IMR-90 (cell line): Measurements from ENCODE around the gene OOSP1. TPM values are rescaled to one million over a fixed set of nuclear protein-coding genes. Genes with fewer than 3 reads are reported as not detected.
A peak's percentile ranks its signal among the peaks of the same experiment; 100 is the strongest.

ENCODE experiments used
- ATAC-seq: fragments of 200-7000 bp; cut with Tn5 transposase; 2 replicates; pipeline ENCODE4 v1.9.1; 2020; ENCODE audit warnings: low read depth, mild to moderate bottlenecking, moderate library complexity
- Bru-seq: library from RNA; stranded (reverse); fragments of 400-500 nt; gene quantifications from one replicate; lab custom pipeline; 2021; lab: Mats Ljungman, UMichigan
- BruChase-seq, 2 experiments: library from RNA; stranded (reverse); fragments of 400-500 nt; gene quantifications; one replicate each; lab custom pipeline; 2021; lab: Mats Ljungman, UMichigan
- BruUV-seq: library from RNA; stranded (reverse); fragments of 400-500 nt; replicated peaks from 2 replicates; lab custom pipeline; 2021; lab: Mats Ljungman, UMichigan
- CTCF ChIA-PET: fragments of 300-600 bp; formaldehyde crosslinking; extraction: SDS; loops from one replicate; lab custom pipeline; 2021; ENCODE audit warnings: antibody characterized with exemption; lab: Yijun Ruan, JAX
- POLR2A ChIA-PET: fragments of 300-600 bp; sonication (Branson Sonifier 250); formaldehyde crosslinking; loops from one replicate; lab custom pipeline; 2022; ENCODE audit warnings: antibody characterized with exemption; ENCODE audit not compliant: unreplicated experiment; lab: Charles Lee
- DNase-seq: peaks from one replicate; pipeline ENCODE4 v3.0.0; 2013
- H2AFZ ChIP-seq: replicated peaks from 2 replicates; pipeline ENCODE3; 2013; ENCODE audit warnings: low read length, mild to moderate bottlenecking; ENCODE audit not compliant: poor library complexity
- H2AK5ac ChIP-seq: 2 replicates; pipeline ENCODE4 v1.6.1; 2013; ENCODE audit warnings: low read depth, low read length, inconsistent platforms
- H2AK9ac ChIP-seq: replicated peaks from 2 replicates; pipeline ENCODE3; 2013; ENCODE audit warnings: mild to moderate bottlenecking, low read depth, low read length, moderate library complexity; ENCODE audit not compliant: poor library complexity
- H2BK120ac ChIP-seq: 2 replicates; pipeline ENCODE4 v1.6.1; 2013; ENCODE audit warnings: low read depth, low read length, inconsistent platforms
- H2BK15ac ChIP-seq: 3 replicates; pipeline ENCODE4 v1.6.1; 2013; ENCODE audit warnings: low read depth, low read length, inconsistent platforms
- H2BK20ac ChIP-seq: 2 replicates; pipeline ENCODE4 v1.6.1; 2013; ENCODE audit warnings: low read depth, mild to moderate bottlenecking, inconsistent platforms, low read length, moderate library complexity
- H2BK5ac ChIP-seq: 2 replicates; pipeline ENCODE4 v1.6.1; 2013; ENCODE audit warnings: mild to moderate bottlenecking, low read depth, low read length, inconsistent platforms; ENCODE audit not compliant: poor library complexity, severe bottlenecking
- H3K14ac ChIP-seq: replicated peaks from 2 replicates; pipeline ENCODE4 v1.6.1; 2013; ENCODE audit warnings: low read depth, low read length, inconsistent platforms
- H3K18ac ChIP-seq: 2 replicates; pipeline ENCODE4 v1.6.1; 2013; ENCODE audit warnings: low read depth, low read length, control low read depth
- H3K23ac ChIP-seq: 2 replicates; pipeline ENCODE4 v1.6.1; 2013; ENCODE audit warnings: low read depth, low read length, inconsistent platforms
- H3K27ac ChIP-seq: 2 replicates; pipeline ENCODE4 v1.5.1; 2013; ENCODE audit warnings: mild to moderate bottlenecking, control low read depth, low read length; ENCODE audit not compliant: insufficient read depth
- H3K27me3 ChIP-seq: 2 replicates; pipeline ENCODE4 v1.6.1; 2013; ENCODE audit warnings: low read length; ENCODE audit not compliant: control insufficient read depth, insufficient read depth
- H3K36me3 ChIP-seq: 2 replicates; pipeline ENCODE4 v1.6.1; 2013; ENCODE audit warnings: low read length, mixed read lengths; ENCODE audit not compliant: control insufficient read depth, insufficient read depth
- H3K4ac ChIP-seq: 2 replicates; pipeline ENCODE4 v1.6.1; 2013; ENCODE audit warnings: low read depth, low read length, inconsistent platforms
- H3K4me1 ChIP-seq: 2 replicates; pipeline ENCODE4 v1.6.1; 2013; ENCODE audit warnings: low read length, mixed read lengths; ENCODE audit not compliant: control insufficient read depth, insufficient read depth
- H3K4me2 ChIP-seq: 2 replicates; pipeline ENCODE4 v1.6.1; 2013; ENCODE audit warnings: low read depth, mild to moderate bottlenecking, control low read depth, low read length, moderate library complexity
- H3K4me3 ChIP-seq: 2 replicates; pipeline ENCODE4 v1.5.1; 2013; ENCODE audit warnings: low read depth, mild to moderate bottlenecking, control low read depth, low read length, moderate library complexity; ENCODE audit not compliant: insufficient read depth
- H3K56ac ChIP-seq: 2 replicates; pipeline ENCODE4 v1.6.1; 2013; ENCODE audit warnings: low read length, inconsistent platforms; ENCODE audit not compliant: insufficient read depth; ENCODE audit errors: extremely low read depth
- H3K79me1 ChIP-seq, 2 experiments: 2 replicates each; pipeline ENCODE4 v1.6.1; 2013; ENCODE audit warnings: low read length in 2 of 2, inconsistent platforms in 1 of 2, low read depth in 1 of 2
- H3K9ac ChIP-seq: 2 replicates; pipeline ENCODE4 v1.6.1; 2013; ENCODE audit warnings: low read depth, low read length, control low read depth
- H3K9me1 ChIP-seq: 2 replicates; pipeline ENCODE4 v1.6.1; 2013; ENCODE audit warnings: low read length, inconsistent platforms; ENCODE audit not compliant: insufficient read depth
- H3K9me3 ChIP-seq: 2 replicates; pipeline ENCODE4 v1.6.1; 2013; ENCODE audit warnings: low read length; ENCODE audit not compliant: control insufficient read depth, insufficient read depth
- H4K20me1 ChIP-seq: 2 replicates; pipeline ENCODE4 v1.6.1; 2013; ENCODE audit warnings: low read length, inconsistent platforms; ENCODE audit not compliant: insufficient read depth
- H4K5ac ChIP-seq: 2 replicates; pipeline ENCODE4 v1.6.1; 2013; ENCODE audit warnings: mild to moderate bottlenecking, low read depth, low read length, control low read depth
- H4K8ac ChIP-seq, 2 experiments: 2 replicates each; pipeline ENCODE4 v1.6.1; 2013; ENCODE audit warnings: low read depth in 2 of 2, low read length in 2 of 2, control low read depth in 1 of 2, inconsistent platforms in 1 of 2
- H4K91ac ChIP-seq: 2 replicates; pipeline ENCODE4 v1.6.1; 2013; ENCODE audit warnings: low read depth, low read length, inconsistent platforms; ENCODE audit not compliant: insufficient read depth
- CEBPB ChIP-seq: IDR thresholded peaks from 2 replicates; pipeline ENCODE4 v1.6.1; 2012; ENCODE audit warnings: low read depth, low read length, improper control_type of control experiment
- CHD1 ChIP-seq: IDR thresholded peaks from 2 replicates; pipeline ENCODE4 v1.6.1; 2012; ENCODE audit warnings: low read depth, low read length, improper control_type of control experiment
- FOS ChIP-seq: fragments of 150-350 bp; IDR thresholded peaks from 2 replicates; pipeline ENCODE4 v1.6.1; 2016; ENCODE audit warnings: low read depth, low read length
- MAFK ChIP-seq: IDR thresholded peaks from 2 replicates; pipeline ENCODE4 v1.6.1; 2012; ENCODE audit warnings: low read depth, low read length, improper control_type of control experiment
- MAZ ChIP-seq: IDR thresholded peaks from 2 replicates; pipeline ENCODE4 v1.6.1; 2012; ENCODE audit warnings: low read depth, mild to moderate bottlenecking, low read length, improper control_type of control experiment, moderate library complexity, borderline replicate concordance
- MXI1 ChIP-seq: IDR thresholded peaks from 2 replicates; pipeline ENCODE4 v1.6.1; 2012; ENCODE audit warnings: low read depth, mild to moderate bottlenecking, low read length, moderate library complexity, borderline replicate concordance
- NFE2L2 ChIP-seq: fragments of 150-350 bp; IDR thresholded peaks from 2 replicates; pipeline ENCODE4 v1.6.1; 2016; ENCODE audit warnings: low read depth, mild to moderate bottlenecking, low read length
- POLR2A ChIP-seq: IDR thresholded peaks from 2 replicates; pipeline ENCODE4 v1.6.1; 2012; ENCODE audit warnings: mild to moderate bottlenecking, low read depth, low read length
- RAD21 ChIP-seq: IDR thresholded peaks from 2 replicates; pipeline ENCODE4 v1.6.1; 2012; ENCODE audit warnings: low read length, improper control_type of control experiment
- RCOR1 ChIP-seq: IDR thresholded peaks from 2 replicates; pipeline ENCODE4 v1.6.1; 2012; ENCODE audit warnings: mild to moderate bottlenecking, low read length, improper control_type of control experiment; ENCODE audit not compliant: insufficient replicate concordance
- SMC3 ChIP-seq: fragments of 150-350 bp; IDR thresholded peaks from 2 replicates; pipeline ENCODE4 v1.6.1; 2016; ENCODE audit warnings: low read depth, mild to moderate bottlenecking, antibody characterized with exemption, low read length, moderate library complexity
- WGBS, 2 experiments: methylation state at CpG; one replicate each; pipeline versions ENCODE4 v1.1.5 to v1.1.7; 2013; ENCODE audit warnings: missing lambda C conversion rate in 2 of 2; ENCODE audit not compliant: insufficient read length in 1 of 2; ENCODE audit errors: extremely low coverage in 2 of 2; 5-methylcytosine and 5-hydroxymethylcytosine counted together
- dilution Hi-C: fragments of 300-500 bp; cut with HindIII; formaldehyde crosslinking; loops from one replicate; pipeline ENCODE4 v1.14.3; 2018; ENCODE audit warnings: low sequenced_read_pairs; ENCODE audit not compliant: unreplicated experiment
- in situ Hi-C: fragments of 300-500 bp; cut with MboI; formaldehyde crosslinking; loops from 3 replicates; pipeline ENCODE4 v1.14.3; 2019; ENCODE audit warnings: low sequenced_read_pairs, inconsistent platforms, mixed read lengths
- intact Hi-C: fragments of 100-400 bp; cut with micrococcal nuclease; formaldehyde crosslinking; loops from 2 replicates; pipeline ENCODE4 v1.10.0; 2022
- long read RNA-seq: library from polyadenylated mRNA; unstranded; transcript quantifications from one replicate; pipeline ENCODE4 v2.0.0, GENCODE V29; 2021; ENCODE audit not compliant: unreplicated experiment
- polyA plus RNA-seq, 3 experiments: library from polyadenylated mRNA; depleted of rRNA; stranded (reverse); fragments of >200 nt; gene quantifications; 2 replicates each; pipeline ENCODE4 v1.2.3, GENCODE V29; 2012; ENCODE audit warnings: low replicate concordance in 1 of 3
- total RNA-seq: library from RNA; depleted of rRNA; stranded (reverse); fragments of >200 nt; gene quantifications from 2 replicates; pipeline ENCODE4 v1.2.3, GENCODE V29; 2012; rRNA removed
- TF ChIP-seq, protein P1 (sequence below): conservative IDR thresholded peaks from 2 replicates; pipeline ENCODE4 v1.5.1; 2012; ENCODE audit warnings: mild to moderate bottlenecking, low read depth, low read length, improper control_type of control experiment
- TF ChIP-seq, protein P2 (sequence below): fragments of 150-350 bp; IDR thresholded peaks from 2 replicates; pipeline ENCODE4 v1.6.1; 2016; ENCODE audit warnings: low read depth, mild to moderate bottlenecking, low read length, moderate library complexity, borderline replicate concordance
- TF ChIP-seq, protein P3 (sequence below): fragments of 150-350 bp; IDR thresholded peaks from 2 replicates; pipeline ENCODE4 v1.6.1; 2017; ENCODE audit warnings: mild to moderate bottlenecking, antibody characterized with exemption, low read length, low read depth

Gene OOSP1, protein sequence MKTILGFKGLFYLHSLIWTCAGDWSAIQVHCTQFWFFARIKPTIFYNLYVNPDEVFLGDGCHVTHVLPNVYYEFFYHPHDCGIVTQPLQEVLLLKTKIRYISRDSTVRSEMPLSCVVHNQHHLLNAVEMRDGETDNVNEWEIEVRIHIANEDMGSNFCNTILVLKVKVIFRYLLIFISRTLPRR
- total RNA-seq (not detected in 2 replicates), polyA plus RNA-seq (2012; rRNA removed) (not detected in 2 replicates), Bru-seq, nascent RNA (not detected), BruChase-seq, experiment 1, labeled RNA remaining after a 6-hour chase (not detected), BruChase-seq, experiment 2, labeled RNA remaining after a 2-hour chase (percentile 15 among the genes with signal in this experiment)
- polyA plus RNA-seq (2012; cell fraction: cytosol; rRNA removed), result not detected in 2 replicates
- not detected in 2 replicates for polyA plus RNA-seq (2012; cell fraction: nucleus; rRNA removed; ENCODE audit: low replicate concordance)
- long read RNA-seq, result 0 reads

DNA sequence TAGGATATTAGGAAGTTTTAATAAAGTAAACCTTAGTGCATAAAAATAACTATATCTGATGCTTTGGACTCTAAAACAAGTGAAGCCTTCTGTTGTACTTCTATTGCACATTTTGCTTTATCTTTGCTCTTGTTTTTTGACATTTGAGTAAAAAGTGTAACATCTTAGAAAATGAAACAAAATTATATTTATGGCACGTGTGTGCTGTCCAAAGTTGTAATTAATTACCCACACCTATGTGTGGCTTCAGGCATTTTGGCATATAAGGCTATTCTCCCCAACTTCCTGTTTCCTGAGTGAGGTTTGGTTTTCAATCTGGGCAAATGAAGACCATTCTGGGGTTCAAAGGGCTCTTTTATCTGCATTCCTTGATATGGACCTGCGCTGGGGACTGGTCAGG is at the start of gene OOSP1:
Gene OOSP1 (plus strand): TSS at position 301 of the 400 bp plus-strand sequence. CDS start 23 bp downstream, at position 324.
- in situ Hi-C loops (no loop called here), intact Hi-C loops (no loop called here), dilution Hi-C loops (no loop called here)
- Histone ChIP-seq H3K23ac (no peak within 1 kb of the TSS), H2AFZ (no peak within 1 kb of the TSS), H2BK120ac (no peak within 1 kb of the TSS), H3K9ac (no peak within 1 kb of the TSS), H3K9me3 (no peaks in the 10 kb centered on the region; the same call in 1 of the 2 replicates), H3K36me3 (no peaks in the 10 kb centered on the region), H3K27me3 (no peaks in the 10 kb centered on the region), H4K91ac (no peak within 1 kb of the TSS), H2BK15ac (no peak within 1 kb of the TSS), H3K4me1 (no peaks in the 10 kb centered on the region), H3K4me2 (no peak within 1 kb of the TSS), H4K20me1 (no peaks in the 10 kb centered on the region), H2AK9ac (no peak within 1 kb of the TSS), H3K79me1 (no peaks in the 10 kb centered on the region), H3K27ac (no peak within 1 kb of the TSS), H2BK20ac (no peak within 1 kb of the TSS), H3K14ac (no peak within 1 kb of the TSS), H4K8ac (no peak within 1 kb of the TSS), H2BK5ac (no peak within 1 kb of the TSS), H4K5ac (no peak within 1 kb of the TSS), H3K4ac (no peak within 1 kb of the TSS), H3K56ac (no peak within 1 kb of the TSS), H3K18ac (no peak within 1 kb of the TSS), H3K4me3 (no peak within 1 kb of the TSS), H3K9me1 (no peaks in the 10 kb centered on the region), H2AK5ac (no peak within 1 kb of the TSS)
- BruUV-seq, result no TSS peak
- WGBS, 2 experiments, result no CpG with 5 or more reads among the region's 2 CpGs
- CTCF ChIA-PET, result no interaction called here
- POLR2A ChIA-PET, result no interaction called here
- ATAC-seq (no peak), DNase-seq (no peak)
- TF ChIP-seq MAZ, result no peak
- TF ChIP-seq NFE2L2, result no peak
- TF ChIP-seq, protein P1, sequence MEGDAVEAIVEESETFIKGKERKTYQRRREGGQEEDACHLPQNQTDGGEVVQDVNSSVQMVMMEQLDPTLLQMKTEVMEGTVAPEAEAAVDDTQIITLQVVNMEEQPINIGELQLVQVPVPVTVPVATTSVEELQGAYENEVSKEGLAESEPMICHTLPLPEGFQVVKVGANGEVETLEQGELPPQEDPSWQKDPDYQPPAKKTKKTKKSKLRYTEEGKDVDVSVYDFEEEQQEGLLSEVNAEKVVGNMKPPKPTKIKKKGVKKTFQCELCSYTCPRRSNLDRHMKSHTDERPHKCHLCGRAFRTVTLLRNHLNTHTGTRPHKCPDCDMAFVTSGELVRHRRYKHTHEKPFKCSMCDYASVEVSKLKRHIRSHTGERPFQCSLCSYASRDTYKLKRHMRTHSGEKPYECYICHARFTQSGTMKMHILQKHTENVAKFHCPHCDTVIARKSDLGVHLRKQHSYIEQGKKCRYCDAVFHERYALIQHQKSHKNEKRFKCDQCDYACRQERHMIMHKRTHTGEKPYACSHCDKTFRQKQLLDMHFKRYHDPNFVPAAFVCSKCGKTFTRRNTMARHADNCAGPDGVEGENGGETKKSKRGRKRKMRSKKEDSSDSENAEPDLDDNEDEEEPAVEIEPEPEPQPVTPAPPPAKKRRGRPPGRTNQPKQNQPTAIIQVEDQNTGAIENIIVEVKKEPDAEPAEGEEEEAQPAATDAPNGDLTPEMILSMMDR, result no peak
- TF ChIP-seq MAFK, result no peak
- no peak for TF ChIP-seq CEBPB
- TF ChIP-seq, protein P2, sequence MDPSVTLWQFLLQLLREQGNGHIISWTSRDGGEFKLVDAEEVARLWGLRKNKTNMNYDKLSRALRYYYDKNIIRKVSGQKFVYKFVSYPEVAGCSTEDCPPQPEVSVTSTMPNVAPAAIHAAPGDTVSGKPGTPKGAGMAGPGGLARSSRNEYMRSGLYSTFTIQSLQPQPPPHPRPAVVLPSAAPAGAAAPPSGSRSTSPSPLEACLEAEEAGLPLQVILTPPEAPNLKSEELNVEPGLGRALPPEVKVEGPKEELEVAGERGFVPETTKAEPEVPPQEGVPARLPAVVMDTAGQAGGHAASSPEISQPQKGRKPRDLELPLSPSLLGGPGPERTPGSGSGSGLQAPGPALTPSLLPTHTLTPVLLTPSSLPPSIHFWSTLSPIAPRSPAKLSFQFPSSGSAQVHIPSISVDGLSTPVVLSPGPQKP, result no peak
- TF ChIP-seq CHD1, result no peak
- no peak for TF ChIP-seq FOS
- TF ChIP-seq, protein P3, sequence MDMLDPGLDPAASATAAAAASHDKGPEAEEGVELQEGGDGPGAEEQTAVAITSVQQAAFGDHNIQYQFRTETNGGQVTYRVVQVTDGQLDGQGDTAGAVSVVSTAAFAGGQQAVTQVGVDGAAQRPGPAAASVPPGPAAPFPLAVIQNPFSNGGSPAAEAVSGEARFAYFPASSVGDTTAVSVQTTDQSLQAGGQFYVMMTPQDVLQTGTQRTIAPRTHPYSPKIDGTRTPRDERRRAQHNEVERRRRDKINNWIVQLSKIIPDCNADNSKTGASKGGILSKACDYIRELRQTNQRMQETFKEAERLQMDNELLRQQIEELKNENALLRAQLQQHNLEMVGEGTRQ, result no peak
- TF ChIP-seq SMC3, result no peak
- TF ChIP-seq RCOR1, result no peak
- TF ChIP-seq MXI1, result no peak
- TF ChIP-seq POLR2A, result no peak
- no peak for TF ChIP-seq RAD21
